Effector memory CD8-positive, alpha-beta T cell (primary cell): Measurements from ENCODE around the gene FGF1.

ENCODE experiments used
- ATAC-seq: fragments of 150-1000 bp; cut with Tn5 transposase; replicated peaks from 2 replicates; pipeline ENCODE4 v1.10.0; 2021; ENCODE audit warnings: mild to moderate bottlenecking, moderate library complexity
- DNase-seq, 3 experiments: peaks; one replicate each; pipeline ENCODE4 v3.0.0; 2021
- H3K27ac Mint-ChIP-seq, 2 donors: one replicate each; pipeline ENCODE4 v1.8.0; 2022; ENCODE audit warnings: mild to moderate bottlenecking in 2 of 2, mixed read lengths in 2 of 2, moderate library complexity in 2 of 2
- H3K27me3 Mint-ChIP-seq, 2 donors: one replicate each; pipeline ENCODE4 v1.8.0; 2022; ENCODE audit warnings: mixed read lengths in 2 of 2
- H3K36me3 Mint-ChIP-seq: one replicate; pipeline ENCODE4 v1.8.0; 2022; ENCODE audit warnings: mild to moderate bottlenecking, moderate library complexity, mixed read lengths; ENCODE audit not compliant: insufficient read depth
- H3K4me1 Mint-ChIP-seq, 2 donors: one replicate each; pipeline ENCODE4 v1.8.0; 2022; ENCODE audit warnings: low read depth in 2 of 2, mixed read lengths in 2 of 2
- H3K4me3 Mint-ChIP-seq, 2 donors: one replicate each; pipeline ENCODE4 v1.8.0; 2022; ENCODE audit warnings: mild to moderate bottlenecking in 2 of 2, mixed read lengths in 2 of 2, moderate library complexity in 2 of 2
- H3K9me3 Mint-ChIP-seq, 2 donors: one replicate each; pipeline ENCODE4 v1.8.0; 2022; ENCODE audit warnings: mixed read lengths in 2 of 2

Gene FGF1

GRCh38 chr5:142617416-142618129, 68.3 kb downstream of the FGF1 start:
- H3K4me1 Mint-ChIP-seq, result no peaks in the 10 kb centered on the region
- no peaks in the 10 kb centered on the region for H3K36me3 Mint-ChIP-seq
- H3K27me3 Mint-ChIP-seq, result peaks cover 23 to 41% of the 10 kb centered on the region in 2 donors
- DNase-seq (no peak), ATAC-seq (no peak)
- no peaks in the 10 kb centered on the region for H3K9me3 Mint-ChIP-seq
- H3K27ac Mint-ChIP-seq, result no peak overlapping the region
- no peak overlapping the region for H3K4me3 Mint-ChIP-seq

DNA sequence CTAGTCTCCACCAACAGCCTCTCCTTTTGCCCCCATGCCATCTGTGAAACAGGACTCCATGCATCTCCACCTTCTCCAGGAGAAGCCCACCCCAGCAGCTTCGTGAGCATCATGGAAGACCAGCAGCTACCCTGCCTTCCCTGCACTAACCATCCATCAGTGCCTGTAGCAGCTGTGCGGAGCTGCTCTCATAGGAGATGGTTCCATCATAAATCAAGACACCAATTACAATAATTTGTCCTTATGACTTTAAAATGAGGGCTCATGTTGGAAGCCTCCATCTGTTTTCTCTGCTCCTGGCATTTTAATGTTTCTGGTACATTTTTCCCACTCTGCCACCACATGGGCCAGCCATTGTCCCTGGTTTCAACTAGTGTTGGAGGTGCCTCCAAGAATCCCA, 69.9 kb downstream of the FGF1 start:
- Mint-ChIP-seq H3K4me3 (no peak overlapping the region), H3K4me1 (peaks cover 4% of the 10 kb centered on the region in 2 donors), H3K36me3 (no peaks in the 10 kb centered on the region), H3K27ac (no peak overlapping the region), H3K27me3 (peaks cover 27 to 47% of the 10 kb centered on the region in 2 donors), H3K9me3 (no peaks in the 10 kb centered on the region)
- DNase-seq (no peak), ATAC-seq (no peak)

DNA sequence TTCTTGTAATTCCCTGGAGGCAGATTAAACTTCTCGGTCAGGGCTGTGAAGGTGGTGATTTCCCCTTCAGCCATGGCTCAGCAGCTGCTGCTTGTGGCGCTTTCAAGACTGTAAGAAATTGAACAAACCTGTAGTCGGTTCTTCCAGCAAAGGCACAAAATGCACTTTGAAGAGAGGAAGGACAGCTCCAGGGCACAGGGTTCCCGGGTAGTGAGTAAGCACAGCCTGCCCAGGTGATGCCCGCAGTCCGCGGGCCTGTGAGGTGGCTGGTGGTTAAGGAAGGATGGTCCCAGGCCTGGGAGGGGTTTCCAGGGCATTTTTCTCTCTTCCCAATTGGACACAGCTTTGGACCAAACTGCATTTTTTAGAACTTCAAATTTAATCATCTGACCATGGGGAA, 71.8 kb downstream of the FGF1 start:
- ATAC-seq (no peak), DNase-seq (no peak)
- no peaks in the 10 kb centered on the region for H3K9me3 Mint-ChIP-seq
- H3K4me1 Mint-ChIP-seq, result peaks cover 5 to 6% of the 10 kb centered on the region in 2 donors
- no peak overlapping the region for H3K27ac Mint-ChIP-seq
- H3K4me3 Mint-ChIP-seq, result no peak overlapping the region
- H3K36me3 Mint-ChIP-seq, result no peaks in the 10 kb centered on the region
- peaks cover 35 to 61% of the 10 kb centered on the region in 2 donors for H3K27me3 Mint-ChIP-seq

DNA sequence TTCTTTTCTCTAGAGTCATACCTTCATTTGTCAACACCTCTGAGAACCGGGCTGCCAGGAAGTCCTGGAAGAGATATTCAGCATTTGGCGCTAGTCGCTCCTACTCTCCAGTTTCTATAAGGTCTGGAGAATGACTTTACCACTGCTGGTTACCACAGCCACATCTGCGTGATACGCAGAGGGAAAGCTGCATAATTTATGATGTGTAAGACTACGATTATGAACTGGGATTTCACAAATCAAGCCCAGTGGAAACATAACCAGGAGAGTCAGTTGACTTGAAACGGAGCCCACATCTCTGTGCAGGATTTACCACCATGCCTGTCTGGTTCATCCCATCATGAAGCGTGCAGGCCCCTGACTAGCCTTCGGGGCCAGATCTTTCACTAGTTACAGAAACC, 72.6 kb downstream of the FGF1 start:
- ATAC-seq (no peak), DNase-seq (no peak)
- H3K4me1 Mint-ChIP-seq, result peaks cover 5 to 6% of the 10 kb centered on the region in 2 donors
- H3K27me3 Mint-ChIP-seq, result peaks cover 40 to 65% of the 10 kb centered on the region in 2 donors
- H3K36me3 Mint-ChIP-seq, result no peaks in the 10 kb centered on the region
- H3K4me3 Mint-ChIP-seq, result no peak overlapping the region
- H3K27ac Mint-ChIP-seq, result no peak overlapping the region
- H3K9me3 Mint-ChIP-seq, result no peaks in the 10 kb centered on the region

- H3K27me3 Mint-ChIP-seq, result peaks cover 46 to 71% of the 10 kb centered on the region in 2 donors
- H3K36me3 Mint-ChIP-seq, result no peaks in the 10 kb centered on the region
- DNase-seq (no peak), ATAC-seq (no peak)
- H3K4me1 Mint-ChIP-seq, result peaks cover 5 to 6% of the 10 kb centered on the region in 2 donors
- no peaks in the 10 kb centered on the region for H3K9me3 Mint-ChIP-seq
- no peak overlapping the region for H3K27ac Mint-ChIP-seq
- H3K4me3 Mint-ChIP-seq, result no peak overlapping the region
These were observed 73.2 kb downstream of the FGF1 start for GRCh38 chr5:142612494-142613270.

DNA sequence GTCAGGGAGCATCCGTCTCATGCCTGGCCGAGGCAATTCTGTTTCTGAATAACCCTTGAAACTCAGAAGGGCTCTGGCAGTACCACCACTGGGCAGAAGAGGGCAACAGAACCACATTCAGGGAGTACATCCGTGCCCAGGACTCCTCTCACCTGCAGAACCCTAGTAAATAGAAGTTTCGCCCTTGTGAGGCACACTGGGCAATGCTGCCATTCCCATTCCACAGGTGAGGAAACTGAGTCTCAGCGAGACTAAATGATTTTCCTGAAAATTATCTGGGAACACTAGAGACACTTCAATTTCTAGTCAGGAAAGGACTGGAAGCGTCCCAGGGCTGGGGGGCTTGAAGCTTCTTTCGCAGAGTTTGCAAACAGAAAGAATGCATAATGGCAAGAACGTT, 74.7 kb downstream of the FGF1 start:
- Mint-ChIP-seq H3K4me3 (no peak overlapping the region), H3K4me1 (peaks cover 5 to 6% of the 10 kb centered on the region in 2 donors), H3K27ac (no peak overlapping the region), H3K36me3 (no peaks in the 10 kb centered on the region), H3K27me3 (peaks cover 56 to 86% of the 10 kb centered on the region in 2 donors), H3K9me3 (no peaks in the 10 kb centered on the region)
- ATAC-seq (peak; percentile 89), DNase-seq (peak; percentile 42 to 68 (median 54))

- Mint-ChIP-seq H3K4me3 (no peak overlapping the region), H3K9me3 (no peaks in the 10 kb centered on the region)
- no peak for ATAC-seq
These were observed 75.5 kb downstream of the FGF1 start for GRCh38 chr5:142610176-142611001.

GRCh38 chr5:142609142-142609541, 76.7 kb downstream of the FGF1 start:
- Mint-ChIP-seq H3K9me3 (no peaks in the 10 kb centered on the region), H3K27ac (no peak overlapping the region), H3K4me3 (no peak overlapping the region), H3K4me1 (peaks cover 5 to 6% of the 10 kb centered on the region in 2 donors), H3K36me3 (no peaks in the 10 kb centered on the region), H3K27me3 (peaks cover 73 to 90% of the 10 kb centered on the region in 2 donors)
- no peak for DNase-seq
- ATAC-seq, result no peak

More at GRCh38 chr5:142610176-142611001, 75.5 kb downstream of the FGF1 start:
- Mint-ChIP-seq H3K36me3 (no peaks in the 10 kb centered on the region), H3K4me1 (peaks cover 5 to 6% of the 10 kb centered on the region in 2 donors), H3K27me3 (peaks cover 64 to 86% of the 10 kb centered on the region in 2 donors), H3K27ac (no peak overlapping the region)
- DNase-seq, result no peak

GRCh38 chr5:142608081-142608480, 77.8 kb downstream of the FGF1 start:
- ATAC-seq, result no peak
- Mint-ChIP-seq H3K27ac (no peak overlapping the region), H3K27me3 (peaks cover 82 to 91% of the 10 kb centered on the region in 2 donors), H3K9me3 (no peaks in the 10 kb centered on the region), H3K4me1 (peaks cover 5 to 6% of the 10 kb centered on the region in 2 donors), H3K36me3 (no peaks in the 10 kb centered on the region), H3K4me3 (no peak overlapping the region)
- DNase-seq, result no peak

GRCh38 chr5:142605611-142606010, 80.3 kb downstream of the FGF1 start:
- no peak for DNase-seq
- Mint-ChIP-seq H3K4me1 (no peaks in the 10 kb centered on the region), H3K36me3 (no peaks in the 10 kb centered on the region), H3K9me3 (no peaks in the 10 kb centered on the region), H3K27ac (no peak overlapping the region), H3K4me3 (no peak overlapping the region), H3K27me3 (peaks cover 84 to 91% of the 10 kb centered on the region in 2 donors)
- ATAC-seq, result no peak

DNA sequence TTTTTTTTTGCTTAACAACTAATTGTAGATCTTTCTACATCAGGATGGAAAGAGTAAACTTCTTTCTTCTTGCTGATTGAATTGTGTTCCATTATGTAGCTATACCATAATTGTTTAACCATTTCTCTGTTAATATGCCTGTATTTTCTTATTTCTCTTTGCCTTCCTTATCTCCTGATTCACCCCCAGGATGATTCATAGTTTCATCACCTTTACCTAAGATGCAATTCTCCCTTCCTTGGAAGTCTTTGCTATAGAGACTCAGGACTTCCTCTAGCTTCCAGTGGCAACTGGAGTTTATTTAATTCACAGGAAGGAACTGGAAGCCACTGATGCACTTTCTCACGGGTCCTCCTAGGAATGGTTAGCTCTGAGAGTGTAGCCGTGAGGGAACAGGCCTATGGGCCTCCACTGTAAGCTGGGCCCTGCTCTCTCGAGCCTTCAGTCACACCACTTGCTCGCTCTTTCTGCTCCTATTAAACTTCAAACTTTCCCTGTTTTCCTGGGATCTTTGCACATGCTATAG, 83.1 kb downstream of the FGF1 start:
- no peaks in the 10 kb centered on the region for H3K9me3 Mint-ChIP-seq
- H3K27me3 Mint-ChIP-seq, result peaks cover 82 to 100% of the 10 kb centered on the region in 2 donors
- H3K27ac Mint-ChIP-seq, result no peak overlapping the region
- no peaks in the 10 kb centered on the region for H3K36me3 Mint-ChIP-seq
- H3K4me1 Mint-ChIP-seq, result no peaks in the 10 kb centered on the region
- no peak for DNase-seq
- no peak overlapping the region for H3K4me3 Mint-ChIP-seq
- no peak for ATAC-seq

GRCh38 chr5:142601432-142601831, 84.5 kb downstream of the FGF1 start:
- Mint-ChIP-seq H3K4me1 (no peaks in the 10 kb centered on the region), H3K4me3 (no peak overlapping the region), H3K9me3 (no peaks in the 10 kb centered on the region), H3K27ac (no peak overlapping the region), H3K36me3 (no peaks in the 10 kb centered on the region), H3K27me3 (peaks cover 69 to 89% of the 10 kb centered on the region in 2 donors)
- DNase-seq (no peak), ATAC-seq (no peak)
